Neural cell (in vitro differentiated cells): ENCODE data around the gene ITGB7.

Source experiments
- CTCF ChIP-seq: fragments of 450-650 bp; IDR thresholded peaks from 2 replicates; pipeline ENCODE4 v1.5.1; 2014; ENCODE audit warnings: antibody characterized with exemption, mild to moderate bottlenecking, moderate library complexity; ENCODE audit not compliant: poor library complexity, severe bottlenecking
- EP300 ChIP-seq: fragments of 450-650 bp; conservative IDR thresholded peaks from 2 replicates; pipeline ENCODE4 v1.6.1; 2014; ENCODE audit warnings: antibody characterized with exemption, mild to moderate bottlenecking, moderate library complexity; ENCODE audit not compliant: poor library complexity, severe bottlenecking
- EZH2 ChIP-seq: fragments of 200-600, 300-800 bp; shearing (Covaris generic), sonication (generic); IDR thresholded peaks from 2 replicates; pipeline ENCODE4 v1.6.1; 2014; ENCODE audit warnings: antibody characterized with exemption, low read length, borderline replicate concordance, mild to moderate bottlenecking; ENCODE audit not compliant: insufficient read depth, poor library complexity, severe bottlenecking
- MXI1 ChIP-seq: fragments of 450-650 bp; conservative IDR thresholded peaks from 2 replicates; pipeline ENCODE4 v1.6.1; 2014; ENCODE audit warnings: antibody characterized with exemption, mild to moderate bottlenecking; ENCODE audit not compliant: poor library complexity, severe bottlenecking
- POLR2AphosphoS5 ChIP-seq: IDR thresholded peaks from 2 replicates; pipeline ENCODE4 v1.6.1; 2012
- RAD21 ChIP-seq: fragments of 450-650 bp; conservative IDR thresholded peaks from 2 replicates; pipeline ENCODE4 v1.6.1; 2014; ENCODE audit warnings: antibody characterized with exemption, mild to moderate bottlenecking, moderate library complexity
- REST ChIP-seq: IDR thresholded peaks from 2 replicates; pipeline ENCODE4 v1.6.1; 2012; ENCODE audit warnings: borderline replicate concordance
- SMC3 ChIP-seq: fragments of 450-650 bp; conservative IDR thresholded peaks from 2 replicates; pipeline ENCODE4 v1.6.1; 2014; ENCODE audit warnings: antibody characterized with exemption, mild to moderate bottlenecking, moderate library complexity; ENCODE audit not compliant: poor library complexity
- TAF1 ChIP-seq: IDR thresholded peaks from 2 replicates; pipeline ENCODE4 v1.6.1; 2012; ENCODE audit warnings: low read depth

DNA sequence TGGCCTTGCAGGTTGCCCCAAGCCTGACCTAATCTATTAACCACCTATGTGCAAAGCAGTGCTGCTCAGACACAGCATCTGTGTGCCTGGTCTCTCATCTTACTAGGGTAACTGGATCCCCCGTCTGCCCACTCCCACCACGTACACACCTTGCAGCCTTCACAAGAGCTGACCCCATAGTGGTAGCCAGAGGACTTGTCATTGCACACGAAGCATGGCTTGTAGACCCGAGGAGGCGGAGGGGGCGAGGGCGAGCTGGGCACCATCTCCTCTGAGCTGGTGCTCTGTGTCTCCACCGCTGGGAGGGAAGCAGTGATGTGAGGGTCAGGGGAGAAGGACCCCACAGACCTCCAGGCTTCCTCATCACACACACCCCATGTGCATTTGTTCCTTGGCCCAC lies 8.4 kb upstream of the ITGB7 start:
- TF ChIP-seq CTCF: no peak
- no peak for TF ChIP-seq POLR2AphosphoS5
- TF ChIP-seq REST: no peak
- no peak for TF ChIP-seq EZH2
- no peak for TF ChIP-seq EP300
- no peak for TF ChIP-seq RAD21
- TF ChIP-seq TAF1: no peak
- TF ChIP-seq MXI1: no peak
- TF ChIP-seq SMC3: no peak
